ENCODE measurements around the gene RAD9A. TPM values are rescaled to one million over a fixed set of nuclear protein-coding genes. Genes with fewer than 3 reads are reported as not detected.

RAD9A gene
- total and polyA plus RNA-seq, 2 of the 4 experiments (the other 2 are of a cell fraction): 2.0 to 10.3 TPM

DNA sequence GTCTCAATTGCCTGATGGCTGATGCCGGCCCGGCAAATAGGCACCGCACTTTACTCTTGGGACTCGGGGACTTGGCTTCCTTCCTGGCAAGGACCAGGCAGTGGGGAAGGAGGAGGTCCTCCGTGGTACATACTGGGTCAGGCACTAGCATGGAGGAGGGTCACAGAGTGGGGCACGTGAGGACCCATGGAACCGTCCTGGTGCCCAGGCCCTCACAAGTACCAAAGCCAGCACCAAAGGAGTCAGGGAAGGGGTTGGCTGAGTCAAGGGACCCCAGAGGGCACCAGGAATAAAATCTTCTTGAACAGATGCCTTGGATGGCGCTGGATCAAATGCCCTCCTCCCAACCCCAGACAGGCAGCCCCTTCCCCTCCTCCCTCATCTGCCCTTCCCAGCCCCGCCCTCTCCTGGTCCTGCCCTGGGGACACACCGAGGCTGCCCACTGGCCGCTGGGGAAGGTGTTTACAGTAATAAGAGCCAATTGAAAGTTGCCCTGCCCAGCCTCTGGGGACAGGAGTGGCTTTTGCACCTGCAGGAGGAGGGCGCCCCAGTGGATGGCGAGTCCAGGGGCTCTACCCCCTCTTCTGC is 18.1 kb downstream of the RAD9A start:
- Histone ChIP-seq H3K27me3 (ENCODE audit: control insufficient read depth, insufficient read depth, low read length) (peaks cover 57% of the 10 kb centered on the region), H3K23ac (ENCODE audit: low read depth, low read length) (no peak overlapping the region), H3K9ac (ENCODE audit: low read depth, low read length) (no peak overlapping the region), H3K36me3 (ENCODE audit: control insufficient read depth, insufficient read depth, low read length) (no peaks in the 10 kb centered on the region), H2AK5ac (ENCODE audit: low read depth, low read length) (no peak overlapping the region; the same call in 1 of the 2 replicates), H2BK15ac (ENCODE audit: low read depth, low read length) (no peak overlapping the region), H3K9me1 (ENCODE audit: insufficient read depth, low read length) (no peaks in the 10 kb centered on the region), H4K91ac (ENCODE audit: insufficient read depth, low read depth, low read length) (no peak overlapping the region), H3K4me2 (ENCODE audit: low read depth, low read length) (no peak overlapping the region), H4K5ac (ENCODE audit: low read depth, low read length) (no peak overlapping the region), H3K14ac (replicated peaks; ENCODE audit: low read depth, low read length) (no peak overlapping the region), H3K9me3 (ENCODE audit: control insufficient read depth, insufficient read depth, low read length) (no peaks in the 10 kb centered on the region), H3K18ac (ENCODE audit: low read depth, low read length) (no peak overlapping the region), H2BK120ac (ENCODE audit: low read depth, low read length) (no peak overlapping the region), H2BK20ac (ENCODE audit: low read depth, low read length) (no peak overlapping the region), H3K4me1 (ENCODE audit: control insufficient read depth, insufficient read depth, low read length) (no peaks in the 10 kb centered on the region), H2AK9ac (replicated peaks; ENCODE audit: low read depth, low read length, poor library complexity) (peak overlapping the region; percentile 37), H3K79me1 (ENCODE audit: low read depth in 1 of 2, low read length in 2 of 2) (no peaks in the 10 kb centered on the region), H2BK5ac (ENCODE audit: low read depth, low read length, poor library complexity, severe bottlenecking) (no peak overlapping the region), H3K4ac (ENCODE audit: low read depth, low read length) (no peak overlapping the region), H3K4me3 (ENCODE audit: insufficient read depth, low read depth, low read length) (no peak overlapping the region), H3K56ac (ENCODE audit: extremely low read depth, insufficient read depth, low read length) (no peak overlapping the region), H4K20me1 (ENCODE audit: insufficient read depth, low read length) (no peaks in the 10 kb centered on the region), H3K27ac (ENCODE audit: insufficient read depth, low read length) (no peak overlapping the region), H4K8ac (ENCODE audit: low read depth in 2 of 2, low read length in 2 of 2) (no peak overlapping the region), H2AFZ (replicated peaks; ENCODE audit: low read length, poor library complexity) (no peak overlapping the region)
- no peak for TF ChIP-seq MAFK (IDR thresholded peaks at IDR 0.05; ENCODE audit: low read depth, low read length)
- TF ChIP-seq NFE2L2 (IDR thresholded peaks at IDR 0.05; ENCODE audit: low read depth, low read length): no peak
- TF ChIP-seq FOS (IDR thresholded peaks at IDR 0.05; ENCODE audit: low read depth, low read length): no peak
- no peak for TF ChIP-seq MAZ (IDR thresholded peaks at IDR 0.05; ENCODE audit: borderline replicate concordance, low read depth, low read length)
- TF ChIP-seq, protein P1, sequence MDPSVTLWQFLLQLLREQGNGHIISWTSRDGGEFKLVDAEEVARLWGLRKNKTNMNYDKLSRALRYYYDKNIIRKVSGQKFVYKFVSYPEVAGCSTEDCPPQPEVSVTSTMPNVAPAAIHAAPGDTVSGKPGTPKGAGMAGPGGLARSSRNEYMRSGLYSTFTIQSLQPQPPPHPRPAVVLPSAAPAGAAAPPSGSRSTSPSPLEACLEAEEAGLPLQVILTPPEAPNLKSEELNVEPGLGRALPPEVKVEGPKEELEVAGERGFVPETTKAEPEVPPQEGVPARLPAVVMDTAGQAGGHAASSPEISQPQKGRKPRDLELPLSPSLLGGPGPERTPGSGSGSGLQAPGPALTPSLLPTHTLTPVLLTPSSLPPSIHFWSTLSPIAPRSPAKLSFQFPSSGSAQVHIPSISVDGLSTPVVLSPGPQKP (IDR thresholded peaks at IDR 0.05; ENCODE audit: borderline replicate concordance, low read depth, low read length): no peak
- no peak for TF ChIP-seq CHD1 (IDR thresholded peaks at IDR 0.05; ENCODE audit: low read depth, low read length)
- no peak for TF ChIP-seq SMC3 (IDR thresholded peaks at IDR 0.05; ENCODE audit: low read depth, low read length)
- TF ChIP-seq CEBPB (IDR thresholded peaks at IDR 0.05; ENCODE audit: low read depth, low read length): no peak
- TF ChIP-seq BHLHE40 (IDR thresholded peaks at IDR 0.05; ENCODE audit: low read depth, low read length): no peak
- no peak for TF ChIP-seq RFX5 (IDR thresholded peaks at IDR 0.05; ENCODE audit: low read depth, low read length)
- no peak for TF ChIP-seq MXI1 (IDR thresholded peaks at IDR 0.05; ENCODE audit: borderline replicate concordance, low read depth, low read length)
- no peak for TF ChIP-seq RCOR1 (IDR thresholded peaks at IDR 0.05; ENCODE audit: insufficient replicate concordance, low read length)
- intact Hi-C loops (cut with micrococcal nuclease) (no loop called here), dilution Hi-C loops (cut with HindIII; ENCODE audit: low sequenced_read_pairs, unreplicated experiment) (no loop called here), in situ Hi-C loops (cut with MboI; ENCODE audit: low sequenced_read_pairs) (no loop called here)
- ChIA-PET POLR2A (ENCODE audit: unreplicated experiment) (no interaction called here), CTCF (no interaction called here)
- no peak for DNase-seq
- no CpG with 5 or more reads among the region's 13 CpGs for WGBS, 2 experiments (ENCODE audit: extremely low coverage in 2 of 2, insufficient read length in 1 of 2)
- no TSS peak for BruUV-seq (replicated peaks)
- ATAC-seq (ENCODE audit: low read depth): no peak
